Measurements from ENCODE around the gene FBXW11. TPM values are rescaled to one million over a fixed set of nuclear protein-coding genes. Genes with fewer than 3 reads are reported as not detected.

FBXW11 gene
- total RNA-seq, 1 experiment from 2014 or later, result 85.3 TPM

- WGBS (ENCODE audit: extremely low coverage, insufficient read length, low lambda C conversion rate), result no CpG with 5 or more reads among the region's 6 CpGs
- Histone ChIP-seq H3K23me2 (ENCODE audit: insufficient read length, low read depth, low read length, poor library complexity, severe bottlenecking) (peaks cover 16% of the 10 kb centered on the region), H4K5ac (ENCODE audit: insufficient read length, low read depth, low read length) (no peak overlapping the region), H3K14ac (ENCODE audit: insufficient read depth, low read length) (no peak overlapping the region), H3K27ac (ENCODE audit: insufficient read length, low read depth, low read length) (peak overlapping the region; percentile 75), H2BK5ac (ENCODE audit: insufficient read length, low read length) (no peak overlapping the region), H2BK120ac (ENCODE audit: low read depth, low read length, poor library complexity, severe bottlenecking) (no peak overlapping the region), H2BK15ac (ENCODE audit: low read depth, low read length) (no peak overlapping the region), H3K23ac (ENCODE audit: insufficient read length, low read depth, low read length) (no peak overlapping the region), H3K9ac (ENCODE audit: extremely low read depth, insufficient read length, low read length) (no peak overlapping the region), H3K4me2 (ENCODE audit: insufficient read depth, insufficient read length, low read length) (peak overlapping the region; percentile 90), H3K9me3 (ENCODE audit: control insufficient read depth, low read depth, low read length) (no peaks in the 10 kb centered on the region), H2BK20ac (ENCODE audit: low read depth, low read length, poor library complexity, severe bottlenecking) (no peak overlapping the region), H2BK12ac (ENCODE audit: insufficient read length, low read depth, low read length) (no peak overlapping the region), H3K27me3 (ENCODE audit: insufficient read depth, low read length) (no peaks in the 10 kb centered on the region), H2AK5ac (ENCODE audit: insufficient read length, low read length) (no peak overlapping the region), H3K4ac (ENCODE audit: low read depth, low read length) (no peak overlapping the region), H4K20me1 (ENCODE audit: control insufficient read depth, insufficient read depth, insufficient read length) (no peaks in the 10 kb centered on the region), H3T11ph (ENCODE audit: low read length) (no peak overlapping the region), H3K79me2 (ENCODE audit: insufficient read depth, low read length) (peaks cover 16% of the 10 kb centered on the region; the same call in 1 of the 2 replicates), H3K56ac (ENCODE audit: insufficient read length, low read depth, low read length) (no peak overlapping the region), H3K4me1 (ENCODE audit: insufficient read depth, low read length) (peaks cover 11% of the 10 kb centered on the region), H2AFZ (ENCODE audit: low read length) (no peak overlapping the region), H4K8ac (replicated peaks; ENCODE audit: insufficient read length, low read depth, low read length) (no peak overlapping the region), H4K91ac (ENCODE audit: insufficient read length, low read depth, low read length) (no peak overlapping the region), H3K79me1 (ENCODE audit: insufficient read depth, low read depth, low read length, poor library complexity, severe bottlenecking) (no peaks in the 10 kb centered on the region), H3K18ac (ENCODE audit: insufficient read length, low read depth, low read length) (no peak overlapping the region)
- Mint-ChIP-seq H3K4me1 (peaks cover 43 to 48% of the 10 kb centered on the region in 2 experiments), H3K36me3 (ENCODE audit: insufficient read depth in 1 of 3, low read depth in 3 of 3) (peaks cover 0 to 14% (median 12%) of the 10 kb centered on the region in 3 experiments; a peak in 6 of 7 replicates), H3K4me3 (peak overlapping the region; percentile 94 to 97), H3K9me3 (no peaks in the 10 kb centered on the region), H3K27me3 (ENCODE audit: low read depth) (no peaks in the 10 kb centered on the region), H3K27ac (peak overlapping the region; percentile 92 to 99 (median 98))
- no peak for TF ChIP-seq CTCF (conservative IDR thresholded peaks at IDR 0.05)
- peak; percentile 74 for DNase-seq
Observed at GRCh38 chr5:172008689-172009141, 2.3 kb upstream of the FBXW11 start.
